ENCODE results near the gene WNT3A.
A peak's percentile ranks its signal among the peaks of the same experiment; 100 is the strongest.

WNT3A gene

GRCh38 chr1:228102791-228103620, 96.2 kb downstream of the WNT3A start, which contains the start of gene C1orf35:
Gene C1orf35 (minus strand): TSS chr1:228103325. CDS start chr1:228103227, 98 bp downstream.
- Histone ChIP-seq H3K4me2 (ENCODE audit: low read length) (peak within 1 kb of the TSS; percentile 54), H3K4me1 (no peaks in the 10 kb centered on the region), H3K36me3 (ENCODE audit: control insufficient read depth, insufficient read depth, low read length) (no peaks in the 10 kb centered on the region), H3K4me3 (ENCODE audit: low read depth, low read length) (peak within 1 kb of the TSS; percentile 84), H3K27ac (peak within 1 kb of the TSS; percentile 83), H3K79me2 (no peaks in the 10 kb centered on the region), H3K9me3 (ENCODE audit: control insufficient read depth, low read length) (no peaks in the 10 kb centered on the region), H3K9ac (peak within 1 kb of the TSS; percentile 61), H2AFZ (peak within 1 kb of the TSS; percentile 90), H3K27me3 (ENCODE audit: control insufficient read depth, insufficient read depth, low read length) (no peaks in the 10 kb centered on the region)
- TF ChIP-seq CTCF (IDR thresholded peaks at IDR 0.05) = no peak

- no peaks in the 10 kb centered on the region for H3K27me3 ChIP-seq (ENCODE audit: control insufficient read depth, insufficient read depth, low read length)
- no peak overlapping the region for H2AFZ ChIP-seq
- H3K9me3 ChIP-seq (ENCODE audit: control insufficient read depth, low read length) = no peaks in the 10 kb centered on the region
- H3K4me3 ChIP-seq (ENCODE audit: low read depth, low read length) = no peak overlapping the region
- H3K36me3 ChIP-seq (ENCODE audit: control insufficient read depth, insufficient read depth, low read length) = no peaks in the 10 kb centered on the region
- H3K27ac ChIP-seq = no peak overlapping the region
- no peaks in the 10 kb centered on the region for H3K79me2 ChIP-seq
- no peak overlapping the region for H3K4me2 ChIP-seq (ENCODE audit: low read length)
- no peak overlapping the region for H3K9ac ChIP-seq
- no peak for TF ChIP-seq CTCF (IDR thresholded peaks at IDR 0.05)
- peaks cover 4% of the 10 kb centered on the region for H3K4me1 ChIP-seq
These were observed 97.9 kb downstream of the WNT3A start for GRCh38 chr1:228104526-228105269.

DNA sequence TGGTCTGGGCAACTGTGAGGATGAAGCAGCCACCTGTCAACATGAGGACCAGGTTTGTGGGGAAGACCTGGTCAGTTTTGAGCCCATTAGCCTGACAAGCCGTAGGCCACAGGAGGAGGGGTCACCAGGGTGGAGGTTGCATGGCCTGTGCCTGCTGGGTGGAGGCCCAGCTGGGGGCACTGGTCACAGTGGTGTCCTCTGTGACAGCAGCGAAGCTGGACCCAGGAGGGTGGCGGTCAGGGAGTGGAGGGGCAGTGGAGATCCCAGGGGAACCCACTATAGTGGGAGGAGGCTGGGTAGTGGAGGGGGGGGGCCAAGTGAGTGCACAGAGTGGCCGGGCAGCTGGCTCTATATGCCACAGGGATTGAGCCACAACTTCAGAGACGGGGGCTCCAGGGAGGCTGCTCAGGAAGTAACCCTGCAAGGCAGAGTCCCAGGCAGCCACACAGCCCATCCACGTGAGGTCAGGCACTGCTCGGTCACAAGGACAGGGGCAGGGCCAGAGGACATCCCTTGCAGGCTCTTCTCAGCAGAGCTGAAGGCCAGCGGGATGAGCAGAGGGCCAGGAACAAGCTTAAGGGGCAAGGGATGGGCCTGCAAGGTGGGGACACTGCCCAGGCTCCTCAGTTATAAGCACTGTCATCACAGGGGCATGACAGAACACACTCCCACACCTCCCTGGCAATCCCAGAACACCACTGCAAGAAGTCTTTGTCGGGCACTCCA, 98.6 kb downstream of the WNT3A start:
- peaks cover 5% of the 10 kb centered on the region for H3K4me1 ChIP-seq
- no peak overlapping the region for H3K4me3 ChIP-seq (ENCODE audit: low read depth, low read length)
- H3K36me3 ChIP-seq (ENCODE audit: control insufficient read depth, insufficient read depth, low read length) = no peaks in the 10 kb centered on the region
- no peak overlapping the region for H3K9ac ChIP-seq
- no peak overlapping the region for H3K27ac ChIP-seq
- H2AFZ ChIP-seq = no peak overlapping the region
- no peaks in the 10 kb centered on the region for H3K79me2 ChIP-seq
- H3K4me2 ChIP-seq (ENCODE audit: low read length) = no peak overlapping the region
- H3K9me3 ChIP-seq (ENCODE audit: control insufficient read depth, low read length) = no peaks in the 10 kb centered on the region
- no peak for TF ChIP-seq CTCF (IDR thresholded peaks at IDR 0.05)
- no peaks in the 10 kb centered on the region for H3K27me3 ChIP-seq (ENCODE audit: control insufficient read depth, insufficient read depth, low read length)

DNA sequence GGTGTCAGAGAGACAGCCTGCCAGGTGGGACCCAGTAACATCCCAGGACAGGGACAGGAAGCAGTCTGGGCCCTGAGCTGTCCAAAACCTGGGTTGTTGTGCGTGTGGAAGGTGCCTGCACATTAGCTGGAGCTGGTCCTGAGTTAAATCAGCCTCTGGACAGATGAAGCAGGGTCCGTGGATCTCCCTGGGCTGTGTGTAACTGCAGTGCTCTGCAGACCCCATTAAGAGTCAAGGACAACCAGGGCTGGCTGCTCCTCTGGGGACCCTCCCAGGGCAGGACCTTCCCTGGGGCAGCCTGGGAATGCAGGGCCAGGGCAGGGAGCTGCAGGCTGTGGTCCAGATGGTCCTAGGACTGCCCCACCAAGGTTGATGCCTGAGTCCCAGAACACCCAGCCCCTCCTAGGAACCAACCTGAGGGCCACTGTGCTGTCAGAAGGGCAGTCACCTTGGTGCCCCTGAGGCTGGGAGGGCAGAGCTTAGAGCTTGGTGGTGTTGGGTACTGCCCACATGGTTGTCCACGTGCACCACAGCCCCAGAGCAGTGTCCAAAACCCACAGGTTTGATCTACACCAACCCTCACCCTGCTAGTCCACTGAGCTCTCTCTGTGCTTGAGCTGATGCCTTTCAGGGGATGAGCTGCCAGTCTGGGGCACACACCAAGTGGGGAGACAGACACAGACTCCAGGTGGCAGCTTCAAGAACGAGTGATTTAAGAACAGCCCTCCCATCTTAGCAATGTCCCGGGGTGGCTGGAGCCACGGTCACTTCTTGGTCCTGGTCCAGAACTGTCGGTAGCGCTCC, 99.4 kb downstream of the WNT3A start:
- no peak overlapping the region for H3K27ac ChIP-seq
- no peak overlapping the region for H3K4me2 ChIP-seq (ENCODE audit: low read length)
- H3K4me3 ChIP-seq (ENCODE audit: low read depth, low read length) = no peak overlapping the region
- H3K36me3 ChIP-seq (ENCODE audit: control insufficient read depth, insufficient read depth, low read length) = no peaks in the 10 kb centered on the region
- peaks cover 6% of the 10 kb centered on the region for H3K4me1 ChIP-seq
- H3K79me2 ChIP-seq = no peaks in the 10 kb centered on the region
- no peak overlapping the region for H3K9ac ChIP-seq
- H2AFZ ChIP-seq = no peak overlapping the region
- H3K9me3 ChIP-seq (ENCODE audit: control insufficient read depth, low read length) = no peaks in the 10 kb centered on the region
- no peak for TF ChIP-seq CTCF (IDR thresholded peaks at IDR 0.05)
- H3K27me3 ChIP-seq (ENCODE audit: control insufficient read depth, insufficient read depth, low read length) = no peaks in the 10 kb centered on the region

All from parathyroid adenoma (tissue), 2 donors.